Endothelial cell of umbilical vein (primary cell): ENCODE measurements around the gene CRY2.

Source experiments
- CTCF ChIP-seq, 2 donors: IDR thresholded peaks; 1 replicate in 1 of 2; 2 replicates in 1 of 2; pipeline ENCODE4 v1.5.1; 2011; ENCODE audit warnings: low read length in 2 of 2, mild to moderate bottlenecking in 2 of 2, moderate library complexity in 2 of 2, control low read depth in 1 of 2, inconsistent platforms in 1 of 2, low read depth in 1 of 2; ENCODE audit not compliant: insufficient read depth in 1 of 2; ENCODE audit errors: extremely low read depth in 1 of 2
- EZH2 ChIP-seq: IDR thresholded peaks from 2 replicates; pipeline ENCODE4 v1.6.1; 2012; ENCODE audit warnings: borderline replicate concordance, low read depth, mild to moderate bottlenecking, moderate library complexity, low read length, inconsistent platforms; ENCODE audit not compliant: severe bottlenecking
- FOS ChIP-seq: IDR thresholded peaks from 2 replicates; pipeline ENCODE4 v1.6.1; 2011; ENCODE audit warnings: mild to moderate bottlenecking, low read length, moderate library complexity, borderline replicate concordance; ENCODE audit not compliant: insufficient read depth
- GATA2 ChIP-seq: IDR thresholded peaks from 2 replicates; pipeline ENCODE4 v1.7.0; 2011; ENCODE audit warnings: low read depth, mild to moderate bottlenecking, moderate library complexity, mixed read lengths, low read length; ENCODE audit not compliant: insufficient read length, insufficient read depth
- JUN ChIP-seq: IDR thresholded peaks from 2 replicates; pipeline ENCODE4 v1.6.1; 2011; ENCODE audit warnings: borderline replicate concordance, low read depth; ENCODE audit not compliant: insufficient read length, insufficient read depth
- MAX ChIP-seq: IDR thresholded peaks from 2 replicates; pipeline ENCODE4 v1.6.1; 2011; ENCODE audit not compliant: insufficient read depth, insufficient read length
- MYC ChIP-seq: IDR thresholded peaks from one replicate; pipeline ENCODE4 v1.6.1; 2011; ENCODE audit warnings: mild to moderate bottlenecking, low read depth, low read length
- POLR2A ChIP-seq: IDR thresholded peaks from 2 replicates; pipeline ENCODE4 v1.6.1; 2012; ENCODE audit warnings: low read depth, mild to moderate bottlenecking, control low read depth, low read length
- POLR2AphosphoS5 ChIP-seq: IDR thresholded peaks from 2 replicates; pipeline ENCODE4 v1.6.1; 2012; ENCODE audit warnings: low read depth, mild to moderate bottlenecking, control low read depth, low read length, moderate library complexity; ENCODE audit not compliant: insufficient read depth

GRCh38 chr11:45799562-45799961, 47.7 kb upstream of the CRY2 start:
- TF ChIP-seq POLR2AphosphoS5 (no peak), FOS (no peak), CTCF (IDR thresholded peaks at IDR 0.05; ENCODE audit: extremely low read depth in 1 of 2, insufficient read depth in 1 of 2, low read depth in 1 of 2, low read length in 2 of 2) (no peak), EZH2 (no peak), JUN (no peak), POLR2A (no peak), MYC (no peak), MAX (no peak), GATA2 (no peak)
